ENCODE measurements around the gene NFIB. TPM values are rescaled to one million over a fixed set of nuclear protein-coding genes. Genes with fewer than 3 reads are reported as not detected.
A peak's percentile ranks its signal among the peaks of the same experiment; 100 is the strongest.

Gene NFIB
- total and polyA plus RNA-seq, 2 of the 13 experiments (the other 11 are each of a cell fraction or from before 2014, with no cell fraction given) = 0.98 to 4.6 TPM

GRCh38 chr9:14322211-14323082, 8.5 kb upstream of the NFIB start (continued):
- TF ChIP-seq, protein P1, sequence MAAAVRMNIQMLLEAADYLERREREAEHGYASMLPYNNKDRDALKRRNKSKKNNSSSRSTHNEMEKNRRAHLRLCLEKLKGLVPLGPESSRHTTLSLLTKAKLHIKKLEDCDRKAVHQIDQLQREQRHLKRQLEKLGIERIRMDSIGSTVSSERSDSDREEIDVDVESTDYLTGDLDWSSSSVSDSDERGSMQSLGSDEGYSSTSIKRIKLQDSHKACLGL (CRISPR knock-in tag; IDR thresholded peaks at IDR 0.05) = peak; percentile 72
- no peak for TF ChIP-seq SETDB1 (CRISPR knock-in tag; IDR thresholded peaks at IDR 0.05; ENCODE audit: borderline replicate concordance)
- TF ChIP-seq RORA (CRISPR knock-in tag; IDR thresholded peaks at IDR 0.05) = no peak
- peak; percentile 59 for TF ChIP-seq YY1 (IDR thresholded peaks at IDR 0.05; ENCODE audit: insufficient read depth, insufficient replicate concordance, low read depth, low read length)
- no peak for TF ChIP-seq PRDM4 (CRISPR knock-in tag; IDR thresholded peaks at IDR 0.05; ENCODE audit: borderline replicate concordance)
- TF ChIP-seq ZNF776 (CRISPR knock-in tag; IDR thresholded peaks at IDR 0.05) = 0 out of 2 replicates have a peak, but pooled peaks have one; percentile 38
- no peak for TF ChIP-seq ZBTB1 (CRISPR knock-in tag; IDR thresholded peaks at IDR 0.05; ENCODE audit: borderline replicate concordance)
- TF ChIP-seq ZNF777 (CRISPR knock-in tag; IDR thresholded peaks at IDR 0.05) = peak; percentile 94
- no peak; the same call in 1 of the 2 replicates for TF ChIP-seq ZFP90 (CRISPR knock-in tag; IDR thresholded peaks at IDR 0.05; ENCODE audit: borderline replicate concordance)
- TF ChIP-seq BATF2 (CRISPR knock-in tag; IDR thresholded peaks at IDR 0.05) = 0 out of 2 replicates have a peak, but pooled peaks have one; percentile 69
- peak; percentile 57 for TF ChIP-seq SAP130 (CRISPR knock-in tag; IDR thresholded peaks at IDR 0.05; ENCODE audit: low read depth)
- peak; percentile 75 for TF ChIP-seq ZNF652 (CRISPR knock-in tag; IDR thresholded peaks at IDR 0.05; ENCODE audit: borderline replicate concordance, low read depth)
- peak; percentile 54; the same call in 1 of the 2 replicates for TF ChIP-seq MED1 (CRISPR knock-in tag; IDR thresholded peaks at IDR 0.05)
- peak; percentile 20 for TF ChIP-seq ZEB1 (IDR thresholded peaks at IDR 0.05; ENCODE audit: insufficient replicate concordance, low read depth)
- no peak for TF ChIP-seq FOXP4 (CRISPR knock-in tag; IDR thresholded peaks at IDR 0.05)
- peak; percentile 43 for TF ChIP-seq NR2C2 (CRISPR knock-in tag; IDR thresholded peaks at IDR 0.05; ENCODE audit: borderline replicate concordance)
- no peak for TF ChIP-seq JUNB (CRISPR knock-in tag; IDR thresholded peaks at IDR 0.05; ENCODE audit: borderline replicate concordance)
- 0 out of 2 replicates have a peak, but pooled peaks have one; percentile 47 for TF ChIP-seq IRF1 (CRISPR knock-in tag; IDR thresholded peaks at IDR 0.05; ENCODE audit: low read depth)
- 0 out of 2 replicates have a peak, but pooled peaks have one; percentile 76 for TF ChIP-seq ZNF414 (CRISPR knock-in tag; IDR thresholded peaks at IDR 0.05)
- TF ChIP-seq ZNF772 (CRISPR knock-in tag; IDR thresholded peaks at IDR 0.05) = peak; percentile 81; the same call in 1 of the 2 replicates
- TF ChIP-seq PPARG (CRISPR knock-in tag; conservative IDR thresholded peaks at IDR 0.05) = no peak

All from HepG2 (cell line).